Measurements from ENCODE around the gene SNX9.

Gene SNX9

GRCh38 chr6:157860505-157860991 is 37.5 kb downstream of the SNX9 start:
- DNase-seq: no peak

GRCh38 chr6:157861184-157861583 is 38.1 kb downstream of the SNX9 start:
- DNase-seq: no peak

- DNase-seq: no peak
Observed at GRCh38 chr6:157861814-157862213, 38.8 kb downstream of the SNX9 start.

- no peak for DNase-seq
Observed at GRCh38 chr6:157862706-157863105, 39.7 kb downstream of the SNX9 start.

- no peak for DNase-seq
Observed at GRCh38 chr6:157864185-157864761, 41.2 kb downstream of the SNX9 start.

GRCh38 chr6:157865249-157865648 is 42.2 kb downstream of the SNX9 start:
- no peak for DNase-seq

- no peak for DNase-seq
Observed at GRCh38 chr6:157867155-157867559, 44.1 kb downstream of the SNX9 start.

- no peak for DNase-seq
Observed at GRCh38 chr6:157867981-157868380, 44.9 kb downstream of the SNX9 start.

- no peak for DNase-seq
Observed at GRCh38 chr6:157868835-157869234, 45.8 kb downstream of the SNX9 start.

GRCh38 chr6:157869673-157870302 is 46.7 kb downstream of the SNX9 start:
- DNase-seq: no peak

GRCh38 chr6:157873735-157874344 is 50.8 kb downstream of the SNX9 start:
- peak; percentile 18 for DNase-seq

- no peak for DNase-seq
Observed at GRCh38 chr6:157877149-157877548, 54.1 kb downstream of the SNX9 start.

GRCh38 chr6:157877573-157878438 is 54.8 kb downstream of the SNX9 start:
- DNase-seq: no peak

- no peak for DNase-seq
Observed at GRCh38 chr6:157879034-157879872, 56.2 kb downstream of the SNX9 start.

- DNase-seq: no peak
Observed at GRCh38 chr6:157879873-157880254, 56.8 kb downstream of the SNX9 start.

GRCh38 chr6:157880534-157880933 is 57.5 kb downstream of the SNX9 start:
- no peak for DNase-seq

GRCh38 chr6:157881342-157881741 is 58.3 kb downstream of the SNX9 start:
- no peak for DNase-seq

GRCh38 chr6:157884756-157885155 is 61.7 kb downstream of the SNX9 start:
- DNase-seq: no peak

GRCh38 chr6:157885211-157885788 is 62.3 kb downstream of the SNX9 start:
- DNase-seq: no peak

GRCh38 chr6:157885876-157886275 is 62.8 kb downstream of the SNX9 start:
- no peak for DNase-seq

- no peak for DNase-seq
Observed at GRCh38 chr6:157887892-157888291, 64.8 kb downstream of the SNX9 start.

Measured in 8988T (cell line).